Measurements from ENCODE around the gene HOXA5. TPM values are rescaled to one million over a fixed set of nuclear protein-coding genes. Genes with fewer than 3 reads are reported as not detected.

The HOXA5 gene
- total and polyA plus RNA-seq, 8 donors: 2.9 to 53.1 (median 10.7) TPM

GRCh38 chr7:27113991-27114769 lies 29.3 kb downstream of the HOXA5 start:
- Histone ChIP-seq H3K4me1 (peaks cover 10 to 48% (median 31%) of the 10 kb centered on the region in 4 donors), H3K9me3 (no peaks in the 10 kb centered on the region), H3K27ac (peak overlapping the region; percentile 84 to 99 (median 94)), H3K36me3 (no peaks in the 10 kb centered on the region), H3K4me3 (peak overlapping the region; percentile 52 to 59 (median 54)), H3K27me3 (peaks cover 0 to 96% (median 50%) of the 10 kb centered on the region in 3 donors)
- TF ChIP-seq CTCF (IDR thresholded peaks at IDR 0.05) (no peak), POLR2AphosphoS5 (IDR thresholded peaks at IDR 0.05) (no peak), POLR2A (IDR thresholded peaks at IDR 0.05) (no peak), EP300 (IDR thresholded peaks at IDR 0.05) (no peak)
- intact Hi-C loops (cut with DNase I; ENCODE audit: low total_unique reads): no loop called here
- peak in 1 of 2 donors; percentile 93 for DNase-seq
- 20 to 39% (median 25%) methylated on average over 14 to 26 of the region's 26 CpGs for WGBS, 5 donors

GRCh38 chr7:27112955-27113949 lies 30.2 kb downstream of the HOXA5 start:
- DNase-seq: peak in 1 of 2 donors; percentile 94
- intact Hi-C loops (cut with DNase I; ENCODE audit: low total_unique reads): no loop called here
- Histone ChIP-seq H3K36me3 (no peaks in the 10 kb centered on the region), H3K4me1 (peaks cover 10 to 45% (median 27%) of the 10 kb centered on the region in 4 donors), H3K9me3 (no peaks in the 10 kb centered on the region), H3K4me3 (peak overlapping the region; percentile 52 to 59 (median 54)), H3K27ac (peak overlapping the region; percentile 84 to 99 (median 94)), H3K27me3 (peaks cover 0 to 96% (median 50%) of the 10 kb centered on the region in 3 donors)
- peak; percentile 65 to 71 (median 69) for TF ChIP-seq POLR2AphosphoS5 (IDR thresholded peaks at IDR 0.05)
- TF ChIP-seq EP300 (IDR thresholded peaks at IDR 0.05): peak; percentile 33
- no peak for TF ChIP-seq CTCF (IDR thresholded peaks at IDR 0.05)
- TF ChIP-seq POLR2A (IDR thresholded peaks at IDR 0.05): no peak
- WGBS, 5 donors: 16 to 28% (median 19%) methylated on average over 20 to 57 of the region's 57 CpGs

GRCh38 chr7:27112361-27112760 lies 31.1 kb downstream of the HOXA5 start:
- no peak for TF ChIP-seq POLR2A (IDR thresholded peaks at IDR 0.05)
- TF ChIP-seq CTCF (IDR thresholded peaks at IDR 0.05): no peak
- TF ChIP-seq POLR2AphosphoS5 (IDR thresholded peaks at IDR 0.05): no peak
- no peak for TF ChIP-seq EP300 (IDR thresholded peaks at IDR 0.05)
- intact Hi-C loops (cut with DNase I; ENCODE audit: low total_unique reads): no loop called here
- peak in 1 of 2 donors; percentile 28 for DNase-seq
- H3K4me1 ChIP-seq: peaks cover 10 to 50% (median 27%) of the 10 kb centered on the region in 4 donors
- no peaks in the 10 kb centered on the region for H3K9me3 ChIP-seq
- peak overlapping the region in 3 of 4 donors; percentile 52 to 59 (median 54) for H3K4me3 ChIP-seq
- 42 to 68% (median 58%) methylated on average over 4 of the region's 4 CpGs for WGBS, 5 donors
- H3K27ac ChIP-seq: peak overlapping the region in 4 of 5 donors; percentile 92 to 99 (median 95)
- peaks cover 0 to 96% (median 45%) of the 10 kb centered on the region in 3 donors for H3K27me3 ChIP-seq
- H3K36me3 ChIP-seq: no peaks in the 10 kb centered on the region
